ENCODE measurements around the gene RGS16.

DNA sequence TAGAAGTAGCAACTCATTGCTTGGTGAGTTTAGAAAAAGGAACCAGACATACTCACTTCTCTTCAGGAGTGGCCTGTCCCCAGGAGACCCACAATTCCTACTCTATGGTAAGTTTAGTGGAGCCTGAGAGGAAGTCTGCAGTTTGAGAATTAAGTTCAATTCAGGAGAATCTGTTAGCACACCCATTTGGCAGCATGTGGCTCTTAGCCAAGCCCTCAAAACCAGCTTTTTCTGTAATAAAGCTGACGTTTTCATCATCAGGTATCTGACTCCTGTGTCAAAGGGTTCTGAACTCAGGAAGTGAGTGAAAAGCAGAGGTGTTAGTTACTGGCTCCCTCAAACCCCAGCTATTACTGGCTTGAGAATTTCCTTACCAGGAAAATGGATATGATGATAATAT lies 20.4 kb upstream of the RGS16 start:
- TF ChIP-seq EZH2 (IDR thresholded peaks at IDR 0.05; ENCODE audit: borderline replicate concordance, low read depth, low read length, severe bottlenecking) (no peak), MYC (IDR thresholded peaks at IDR 0.05; ENCODE audit: low read depth, low read length) (no peak), POLR2AphosphoS5 (IDR thresholded peaks at IDR 0.05; ENCODE audit: insufficient read depth, low read depth, low read length) (no peak)
- TF ChIP-seq, protein P1, sequence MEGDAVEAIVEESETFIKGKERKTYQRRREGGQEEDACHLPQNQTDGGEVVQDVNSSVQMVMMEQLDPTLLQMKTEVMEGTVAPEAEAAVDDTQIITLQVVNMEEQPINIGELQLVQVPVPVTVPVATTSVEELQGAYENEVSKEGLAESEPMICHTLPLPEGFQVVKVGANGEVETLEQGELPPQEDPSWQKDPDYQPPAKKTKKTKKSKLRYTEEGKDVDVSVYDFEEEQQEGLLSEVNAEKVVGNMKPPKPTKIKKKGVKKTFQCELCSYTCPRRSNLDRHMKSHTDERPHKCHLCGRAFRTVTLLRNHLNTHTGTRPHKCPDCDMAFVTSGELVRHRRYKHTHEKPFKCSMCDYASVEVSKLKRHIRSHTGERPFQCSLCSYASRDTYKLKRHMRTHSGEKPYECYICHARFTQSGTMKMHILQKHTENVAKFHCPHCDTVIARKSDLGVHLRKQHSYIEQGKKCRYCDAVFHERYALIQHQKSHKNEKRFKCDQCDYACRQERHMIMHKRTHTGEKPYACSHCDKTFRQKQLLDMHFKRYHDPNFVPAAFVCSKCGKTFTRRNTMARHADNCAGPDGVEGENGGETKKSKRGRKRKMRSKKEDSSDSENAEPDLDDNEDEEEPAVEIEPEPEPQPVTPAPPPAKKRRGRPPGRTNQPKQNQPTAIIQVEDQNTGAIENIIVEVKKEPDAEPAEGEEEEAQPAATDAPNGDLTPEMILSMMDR (IDR thresholded peaks at IDR 0.05; ENCODE audit: extremely low read depth in 1 of 2, insufficient read depth in 1 of 2, low read depth in 1 of 2, low read length in 2 of 2), result no peak
